ENCODE results near the gene ITFG2.
"Not testable (repeated sequence)": the region's sequence is repeated elsewhere in the genome, so short reads cannot be mapped to it uniquely, and the experiment has no call there.

Gene ITFG2

GRCh38 chr12:2812290-2813213 lies at the start of gene ITFG2:
TSS of gene ITFG2 (plus strand) at chr12:2812668. CDS start at chr12:2812761, 93 bp downstream.
- peak; percentile 96 for DNase-seq (ENCODE audit: low read depth)

DNA sequence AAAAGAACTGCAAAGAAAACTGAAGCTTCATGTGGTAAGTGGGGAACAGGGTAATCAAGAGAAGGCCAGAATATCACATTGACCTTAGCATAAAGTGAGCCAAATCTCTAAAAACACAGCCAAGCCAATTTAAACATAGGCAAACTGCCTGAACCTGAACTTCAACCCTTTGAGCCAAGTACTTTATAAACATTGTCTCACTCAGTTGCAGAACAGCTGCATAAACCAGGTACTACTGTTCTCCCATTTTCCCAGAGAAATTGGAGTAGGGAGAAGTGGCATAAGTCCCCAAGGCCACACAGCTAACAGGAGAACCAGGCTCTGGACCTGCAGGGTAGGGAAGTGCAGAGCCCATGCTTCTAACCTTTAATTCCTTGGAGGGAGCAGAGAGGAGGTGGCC lies 48.1 kb upstream of the ITFG2 start:
- DNase-seq (ENCODE audit: low read depth), result no peak

- DNase-seq (ENCODE audit: low read depth), result no peak
Observed at GRCh38 chr12:2765052-2765451, 47.4 kb upstream of the ITFG2 start.

- DNase-seq (ENCODE audit: low read depth), result no peak
Observed at GRCh38 chr12:2765608-2766007, 46.9 kb upstream of the ITFG2 start.

DNA sequence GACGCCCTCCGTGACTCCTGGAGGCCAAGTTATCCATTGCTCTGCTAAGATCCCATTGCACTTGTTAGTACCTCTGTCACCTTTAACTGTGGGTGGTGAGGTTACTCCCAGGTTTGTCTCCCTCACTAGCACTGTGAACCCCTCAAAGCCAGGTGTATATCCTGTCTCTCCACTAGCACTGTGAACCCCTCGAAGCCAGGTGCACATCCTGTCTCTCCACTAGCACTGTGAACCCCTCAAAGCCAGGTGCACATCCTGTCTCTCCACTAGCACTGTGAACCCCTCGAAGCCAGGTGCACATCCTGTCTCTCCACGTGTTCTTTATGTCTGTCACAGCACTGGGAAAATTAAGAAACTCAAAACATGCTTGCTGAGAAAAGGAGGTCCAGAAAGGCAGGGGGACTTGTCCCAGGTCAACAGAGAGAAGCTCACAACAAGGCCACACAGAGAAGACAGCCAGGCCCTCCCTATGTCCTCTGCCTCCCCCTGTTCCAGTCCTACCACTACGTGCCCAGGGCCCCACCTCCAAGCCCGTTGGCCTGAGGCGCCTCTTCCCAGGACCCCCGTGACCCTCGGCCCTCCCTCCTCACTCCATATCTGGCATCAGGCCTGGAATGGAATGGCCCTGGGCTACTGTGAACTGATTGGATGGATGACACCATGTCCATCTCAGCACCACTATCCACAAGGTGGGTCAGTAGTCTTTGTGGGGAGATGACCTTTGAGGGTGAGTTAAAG lies 44.1 kb upstream of the ITFG2 start:
- no peak for DNase-seq (ENCODE audit: low read depth)

- no peak for DNase-seq (ENCODE audit: low read depth)
Observed at GRCh38 chr12:2769866-2770533, 42.5 kb upstream of the ITFG2 start.

DNA sequence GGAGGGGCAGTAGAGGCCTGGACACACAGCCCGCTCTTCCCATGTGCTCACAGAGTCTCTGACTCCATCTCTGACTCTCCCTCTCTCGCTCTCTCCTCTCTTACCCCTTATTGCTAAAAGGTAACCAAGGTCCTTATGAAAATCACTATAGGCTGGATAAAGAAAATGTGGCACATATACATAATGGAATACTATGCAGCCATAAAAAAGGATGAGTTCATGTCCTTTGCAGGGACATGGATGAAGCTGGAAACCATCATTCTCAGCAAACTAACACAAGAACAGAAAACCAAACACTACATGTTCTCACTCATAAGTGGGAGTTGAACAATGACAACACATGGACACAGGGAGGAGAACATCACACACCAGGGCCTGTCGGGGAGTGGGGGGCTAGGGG lies 41.9 kb upstream of the ITFG2 start:
- not testable (repeated sequence) for DNase-seq (ENCODE audit: low read depth)

DNA sequence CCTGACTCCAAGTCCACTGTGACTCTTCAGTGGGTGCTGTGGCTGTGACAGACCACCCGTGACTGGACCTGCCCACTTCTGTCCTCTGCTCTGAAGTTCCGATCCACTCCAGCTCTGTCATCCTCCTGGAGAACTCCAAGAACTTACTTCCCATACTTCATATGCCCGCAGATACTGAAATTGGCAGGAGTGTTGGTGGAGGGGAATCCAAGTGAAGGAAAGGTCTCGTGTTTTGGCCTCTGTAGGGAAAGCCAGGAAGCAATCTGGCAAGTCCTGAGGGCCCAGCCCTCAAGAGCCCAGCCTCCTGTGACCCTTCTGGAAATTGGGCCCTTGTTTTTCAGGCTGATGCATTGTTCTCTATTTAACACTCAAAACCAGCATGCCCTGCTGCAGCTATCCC lies 40.1 kb upstream of the ITFG2 start:
- no peak for DNase-seq (ENCODE audit: low read depth)

DNA sequence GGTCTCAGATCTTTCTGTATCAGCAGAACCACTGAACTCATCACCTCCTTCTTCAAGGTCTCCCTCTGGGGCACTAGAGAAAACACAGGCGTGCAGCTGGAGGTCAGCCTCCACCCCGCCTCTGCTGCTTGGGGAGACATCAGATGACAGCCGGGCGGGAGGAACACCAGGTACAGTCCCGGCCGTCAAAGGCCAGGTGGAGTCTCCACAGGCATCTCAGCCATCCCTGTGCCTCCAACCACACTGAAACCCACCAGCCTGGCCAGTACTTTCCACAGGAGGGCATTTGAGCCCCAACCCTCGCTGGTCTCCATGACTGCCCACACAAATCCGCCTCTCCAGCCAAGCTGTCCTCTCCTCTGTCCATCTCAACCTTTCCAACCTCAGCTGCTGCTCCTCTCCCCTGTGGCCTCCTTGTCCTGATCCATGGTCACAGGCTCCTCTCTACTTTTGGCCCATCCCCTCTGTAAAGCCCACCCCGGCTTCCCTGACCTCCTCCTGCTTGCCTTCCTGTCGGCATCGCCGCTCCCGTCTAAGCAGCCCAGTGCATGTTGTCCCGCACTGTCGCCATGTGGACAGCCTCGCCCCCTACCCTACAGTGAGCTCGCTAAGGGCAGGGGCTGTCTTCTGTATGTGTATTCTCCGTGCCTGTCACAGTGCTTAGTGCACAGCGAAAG lies 39.1 kb upstream of the ITFG2 start:
- no peak for DNase-seq (ENCODE audit: low read depth)

GRCh38 chr12:2775431-2775830 lies 37.0 kb upstream of the ITFG2 start:
- DNase-seq (ENCODE audit: low read depth), result no peak

GRCh38 chr12:2776129-2776806 lies 36.2 kb upstream of the ITFG2 start:
- no peak for DNase-seq (ENCODE audit: low read depth)

DNA sequence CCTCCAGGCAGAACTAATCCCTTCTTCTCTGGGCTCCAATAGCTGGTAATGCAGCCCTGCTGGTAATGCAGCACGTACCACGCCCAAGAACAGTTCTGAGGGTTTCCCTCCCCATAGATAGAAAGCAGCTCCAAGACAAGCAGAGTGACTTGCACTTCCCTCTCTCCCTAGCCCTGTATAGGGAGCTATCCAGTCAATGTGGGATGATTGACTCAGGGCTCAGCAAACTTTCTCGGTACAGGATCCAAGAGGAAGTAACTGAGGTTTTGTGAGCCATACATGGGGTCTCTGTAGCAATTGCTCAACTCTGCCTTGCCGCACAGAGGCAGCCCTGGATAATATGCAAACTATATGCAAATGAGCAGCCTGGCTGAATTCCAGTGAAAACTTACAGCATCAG lies 33.2 kb upstream of the ITFG2 start:
- DNase-seq (ENCODE audit: low read depth), result no peak

DNA sequence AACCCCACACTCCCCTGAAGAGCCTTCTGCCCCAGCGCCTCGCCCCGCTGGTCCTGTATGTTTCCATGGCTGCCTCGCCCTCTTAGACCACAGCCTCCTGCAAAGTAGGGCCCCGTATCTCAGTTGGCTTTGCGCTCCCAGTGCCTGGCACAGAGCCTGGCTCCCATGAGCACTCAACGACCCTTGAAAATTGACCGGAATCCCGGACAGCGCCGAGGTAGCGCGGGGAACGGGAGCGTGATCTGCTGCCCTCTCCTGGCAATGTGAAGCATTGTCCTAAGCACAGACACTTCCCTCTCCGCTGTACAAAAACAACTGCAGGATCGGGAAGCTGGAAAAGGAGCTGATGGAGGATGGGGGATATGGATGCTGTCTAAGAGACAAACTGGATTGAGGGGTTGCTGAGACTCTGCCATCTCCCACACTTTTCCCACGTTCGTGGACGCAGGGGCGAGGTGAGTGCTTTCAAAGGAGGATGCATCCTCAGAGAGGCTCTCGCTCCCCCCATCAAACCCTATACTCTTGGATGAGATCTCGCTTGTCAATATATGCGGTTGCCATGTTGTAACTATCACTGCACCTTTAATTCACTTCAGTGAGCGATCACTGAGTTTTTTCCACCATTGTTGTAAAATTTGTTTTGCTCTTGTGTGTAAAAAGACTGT lies 28.4 kb upstream of the ITFG2 start:
- DNase-seq (ENCODE audit: low read depth), result no peak

GRCh38 chr12:2785017-2785416 lies 27.5 kb upstream of the ITFG2 start:
- DNase-seq (ENCODE audit: low read depth), result no peak

DNA sequence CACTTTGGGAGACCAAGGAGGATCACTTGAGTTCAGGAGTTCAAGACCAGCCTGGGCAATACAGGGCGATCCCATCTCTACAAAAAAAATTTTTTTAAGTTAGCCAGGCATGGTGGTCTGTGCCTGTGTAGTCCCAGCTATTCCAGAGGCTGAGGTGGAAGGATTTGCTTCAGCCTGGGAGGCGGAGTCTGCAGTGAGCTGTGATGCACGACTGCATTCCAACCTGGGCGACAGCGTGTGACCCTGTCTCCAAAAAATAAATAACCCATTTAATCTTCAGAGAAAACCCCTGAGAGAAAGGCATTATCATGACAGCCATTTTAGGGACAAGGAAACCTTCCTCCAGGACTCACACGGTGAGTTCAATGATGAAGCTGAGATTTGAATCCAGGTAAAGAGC lies 21.4 kb upstream of the ITFG2 start:
- no peak for DNase-seq (ENCODE audit: low read depth)

DNA sequence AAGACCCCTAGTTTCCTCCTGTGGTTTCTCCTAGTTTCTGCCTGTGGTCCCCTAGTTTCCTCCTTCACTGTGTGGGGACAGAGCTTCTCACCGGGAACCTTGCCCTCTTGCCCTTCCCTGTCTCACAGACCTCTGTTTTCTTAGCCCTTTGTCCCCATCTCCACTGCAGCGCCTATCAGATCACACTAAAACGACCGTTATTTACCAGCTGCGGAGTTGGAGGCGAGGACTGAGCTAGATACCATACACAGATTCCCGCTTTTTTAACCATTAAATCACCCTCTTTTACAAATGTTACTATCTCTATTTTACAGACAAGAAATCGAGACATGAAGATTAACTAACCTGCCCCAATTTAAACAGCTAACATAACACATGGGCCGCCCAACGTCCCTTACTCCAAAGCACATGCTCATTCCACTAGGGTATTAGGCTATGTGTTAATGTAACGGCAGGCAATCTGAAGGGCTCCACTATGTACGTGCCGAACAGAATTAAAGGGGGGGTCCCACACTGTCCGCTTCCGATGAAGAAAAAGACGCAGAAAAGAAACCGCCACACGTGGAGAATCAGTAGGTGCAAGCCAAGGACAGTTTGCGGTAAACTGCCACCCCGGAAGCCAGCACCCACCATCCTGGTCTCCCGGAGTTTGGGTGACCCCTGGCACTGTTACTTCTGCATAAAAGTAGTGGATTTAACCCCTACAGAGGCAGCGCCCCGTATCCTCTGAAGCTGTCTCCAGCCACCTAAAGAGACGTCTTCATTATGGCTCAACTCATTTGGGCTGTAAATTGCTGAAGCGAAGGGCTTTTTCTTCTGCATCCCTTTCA lies 19.6 kb upstream of the ITFG2 start:
- no peak for DNase-seq (ENCODE audit: low read depth)

- no peak for DNase-seq (ENCODE audit: low read depth)
Observed at GRCh38 chr12:2793561-2793960, 18.9 kb upstream of the ITFG2 start.

DNA sequence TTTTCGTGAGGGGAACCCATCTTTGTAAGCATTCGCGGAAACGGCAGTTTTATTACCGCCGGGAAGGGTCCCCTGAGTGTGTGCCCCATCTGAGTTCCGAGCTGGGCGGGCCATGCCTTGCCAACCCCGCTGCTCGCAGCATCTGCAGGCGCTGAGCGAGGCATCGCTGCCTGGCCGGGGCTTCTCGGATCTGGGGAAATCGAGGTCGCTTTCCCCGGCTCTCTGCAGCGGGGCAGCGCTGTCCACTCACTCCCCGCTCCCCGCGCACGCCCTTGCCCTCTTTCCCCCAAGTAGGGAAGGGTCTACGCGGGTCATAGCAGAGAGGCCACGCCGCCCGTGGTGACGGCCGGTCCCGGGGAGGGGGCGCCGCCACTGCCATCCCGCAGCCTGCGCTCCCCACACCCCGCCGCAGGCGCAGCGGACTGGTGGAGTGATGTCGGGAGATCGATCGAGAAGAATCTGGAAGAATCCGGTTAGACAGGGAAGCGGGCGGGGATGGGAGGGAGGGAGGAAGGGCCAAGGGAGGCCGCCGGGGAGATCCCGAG lies 18.2 kb upstream of the ITFG2 start:
- no peak for DNase-seq (ENCODE audit: low read depth)

DNA sequence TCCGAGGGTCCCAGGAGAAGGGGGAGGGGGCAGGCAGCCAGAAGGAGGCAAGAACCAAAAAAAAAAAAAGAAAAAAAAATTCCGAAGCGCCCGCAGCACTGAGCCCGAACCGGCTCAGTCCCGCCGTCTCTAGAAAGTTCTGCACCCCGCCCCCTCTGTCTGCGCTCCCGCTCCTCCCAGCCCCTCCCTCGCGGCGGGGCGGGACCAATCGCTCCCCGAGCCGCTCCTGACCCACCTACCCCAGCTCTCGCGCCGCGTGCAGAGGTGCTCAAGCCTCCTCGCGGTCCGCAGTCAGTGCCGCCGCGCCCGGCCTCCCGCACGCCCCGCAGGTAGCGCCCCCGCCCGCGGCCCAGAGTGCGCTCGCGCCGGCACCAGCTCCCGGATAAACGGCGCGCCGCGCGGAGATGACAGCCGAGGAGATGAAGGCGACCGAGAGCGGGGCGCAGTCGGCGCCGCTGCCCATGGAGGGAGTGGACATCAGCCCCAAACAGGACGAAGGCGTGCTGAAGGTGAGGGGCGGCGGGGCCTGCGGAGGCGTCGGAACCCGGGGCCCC lies 17.7 kb upstream of the ITFG2 start, which contains the start of gene FKBP4:
Gene FKBP4, plus strand, starts transcription at position 235 of the 554 bp plus-strand sequence. Its CDS starts 170 bp downstream, at position 405.
- DNase-seq (ENCODE audit: low read depth), result peak; percentile 81

Data from activated gamma-delta T cell treated with anti-CD3 and anti-CD28 coated beads, Interleukin-2, amount 50 U/mL, for 16 hours (primary cell).